ENCODE data around the gene ANGPT4. TPM values are rescaled to one million over a fixed set of nuclear protein-coding genes. Genes with fewer than 3 reads are reported as not detected.

Gene ANGPT4
- total and polyA plus RNA-seq, 2 of the 8 experiments (the other 6 are each of a cell fraction or from before 2014, with no cell fraction given): 0.07 to 0.33 TPM

GRCh38 chr20:940926-941325 lies 24.8 kb upstream of the ANGPT4 start (continued):
- TF ChIP-seq CHD7 (IDR thresholded peaks at IDR 0.05; ENCODE audit: insufficient replicate concordance, low read length) (no peak), HDAC2 (IDR thresholded peaks at IDR 0.05; ENCODE audit: borderline replicate concordance in 1 of 2, low read depth in 2 of 2, low read length in 2 of 2) (no peak), CREB1 (IDR thresholded peaks at IDR 0.05) (no peak), RAD21 (IDR thresholded peaks at IDR 0.05 in 1 of 2, conservative IDR thresholded peaks at IDR 0.05 in 1 of 2; ENCODE audit: low read depth in 2 of 2, low read length in 2 of 2) (no peak), POLR2AphosphoS5 (IDR thresholded peaks at IDR 0.05; ENCODE audit: low read depth, low read length) (no peak), ASH2L (IDR thresholded peaks at IDR 0.05; ENCODE audit: low read length) (no peak), MAFK (IDR thresholded peaks at IDR 0.05; ENCODE audit: low read depth, low read length) (no peak), BACH1 (IDR thresholded peaks at IDR 0.05; ENCODE audit: low read length) (no peak)
- TF ChIP-seq, protein P1, sequence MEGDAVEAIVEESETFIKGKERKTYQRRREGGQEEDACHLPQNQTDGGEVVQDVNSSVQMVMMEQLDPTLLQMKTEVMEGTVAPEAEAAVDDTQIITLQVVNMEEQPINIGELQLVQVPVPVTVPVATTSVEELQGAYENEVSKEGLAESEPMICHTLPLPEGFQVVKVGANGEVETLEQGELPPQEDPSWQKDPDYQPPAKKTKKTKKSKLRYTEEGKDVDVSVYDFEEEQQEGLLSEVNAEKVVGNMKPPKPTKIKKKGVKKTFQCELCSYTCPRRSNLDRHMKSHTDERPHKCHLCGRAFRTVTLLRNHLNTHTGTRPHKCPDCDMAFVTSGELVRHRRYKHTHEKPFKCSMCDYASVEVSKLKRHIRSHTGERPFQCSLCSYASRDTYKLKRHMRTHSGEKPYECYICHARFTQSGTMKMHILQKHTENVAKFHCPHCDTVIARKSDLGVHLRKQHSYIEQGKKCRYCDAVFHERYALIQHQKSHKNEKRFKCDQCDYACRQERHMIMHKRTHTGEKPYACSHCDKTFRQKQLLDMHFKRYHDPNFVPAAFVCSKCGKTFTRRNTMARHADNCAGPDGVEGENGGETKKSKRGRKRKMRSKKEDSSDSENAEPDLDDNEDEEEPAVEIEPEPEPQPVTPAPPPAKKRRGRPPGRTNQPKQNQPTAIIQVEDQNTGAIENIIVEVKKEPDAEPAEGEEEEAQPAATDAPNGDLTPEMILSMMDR (IDR thresholded peaks at IDR 0.05; ENCODE audit: control extremely low read depth in 1 of 3, insufficient read depth in 1 of 3, low read depth in 1 of 3, low read length in 3 of 3): no peak
